Measurements from ENCODE around the gene SMIM22.

Gene SMIM22, protein sequence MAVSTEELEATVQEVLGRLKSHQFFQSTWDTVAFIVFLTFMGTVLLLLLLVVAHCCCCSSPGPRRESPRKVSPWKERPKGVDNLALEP

DNA sequence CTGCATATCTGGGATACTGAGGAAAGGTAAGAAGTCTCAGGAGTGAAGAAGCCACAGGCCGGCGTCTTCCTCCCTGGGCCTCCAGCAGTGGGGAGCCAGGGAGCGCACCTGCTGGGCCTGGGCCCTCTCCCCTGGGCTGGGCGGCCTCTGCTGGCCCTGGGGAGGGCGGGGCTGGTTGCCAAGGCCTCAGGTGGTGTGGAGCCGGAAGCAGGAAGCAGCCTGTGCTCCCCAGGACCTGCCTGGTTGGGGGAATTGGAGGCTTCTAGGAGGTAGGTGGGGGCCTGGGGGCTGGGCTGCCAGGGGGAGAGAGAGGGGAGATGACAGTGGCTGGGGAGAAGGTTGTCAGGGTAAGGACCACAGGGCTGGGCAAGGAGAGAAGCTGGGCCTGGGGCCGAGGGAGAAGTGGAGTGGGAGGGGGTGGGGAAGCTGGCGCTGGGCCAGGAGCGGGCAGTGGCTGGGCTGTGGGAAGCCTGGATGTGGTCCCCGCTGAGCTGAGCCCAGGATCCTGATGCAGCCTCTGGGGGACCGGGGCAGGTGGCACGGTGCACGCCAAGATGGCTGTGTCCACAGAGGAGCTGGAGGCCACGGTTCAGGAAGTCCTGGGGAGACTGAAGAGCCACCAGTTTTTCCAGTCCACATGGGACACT lies at the start of gene SMIM22:
Gene SMIM22, plus strand, starts transcription at position 189 of the 647 bp plus-strand sequence. Its CDS starts 366 bp downstream, at position 555.
- peaks cover 54% of the 10 kb centered on the region for H3K36me3 Mint-ChIP-seq (ENCODE audit: low read depth)
- H3K27me3 Mint-ChIP-seq, result no peaks in the 10 kb centered on the region
- H3K9me3 Mint-ChIP-seq, result no peaks in the 10 kb centered on the region

DNA sequence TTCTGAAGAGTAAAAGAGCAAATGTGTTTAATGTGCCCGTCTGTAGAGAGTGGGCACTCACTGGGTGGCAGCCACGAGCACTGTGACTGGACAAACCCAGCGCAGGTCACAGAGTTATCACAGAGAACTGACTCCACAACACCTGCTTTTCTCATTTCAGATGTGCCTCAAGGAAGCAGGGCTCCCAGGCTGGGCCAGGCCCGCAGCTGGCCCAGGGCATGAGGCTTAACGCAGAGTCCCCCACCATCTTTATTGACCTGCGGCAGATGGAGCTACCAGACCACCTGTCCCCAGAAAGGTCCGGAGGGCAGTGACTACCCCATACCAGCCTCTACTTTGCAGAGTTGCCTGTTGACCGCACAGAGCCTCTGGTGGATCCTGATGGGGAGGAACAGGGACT lies 49.0 kb upstream of the SMIM22 start:
- Mint-ChIP-seq H3K4me1 (ENCODE audit: low read depth) (peaks cover 13% of the 10 kb centered on the region), H3K4me3 (no peak overlapping the region), H3K36me3 (ENCODE audit: low read depth) (peaks cover 35% of the 10 kb centered on the region), H3K27ac (no peak overlapping the region), H3K9me3 (no peaks in the 10 kb centered on the region), H3K27me3 (peaks cover 28% of the 10 kb centered on the region)
- intact Hi-C loops (cut with micrococcal nuclease), result no loop called here

More for the DNA sequence above, at the start of gene SMIM22:
- Mint-ChIP-seq H3K27ac (no peak within 1 kb of the TSS), H3K4me1 (ENCODE audit: low read depth) (peaks cover 18% of the 10 kb centered on the region), H3K4me3 (no peak within 1 kb of the TSS)
- intact Hi-C loops (cut with micrococcal nuclease), result no loop called here

DNA sequence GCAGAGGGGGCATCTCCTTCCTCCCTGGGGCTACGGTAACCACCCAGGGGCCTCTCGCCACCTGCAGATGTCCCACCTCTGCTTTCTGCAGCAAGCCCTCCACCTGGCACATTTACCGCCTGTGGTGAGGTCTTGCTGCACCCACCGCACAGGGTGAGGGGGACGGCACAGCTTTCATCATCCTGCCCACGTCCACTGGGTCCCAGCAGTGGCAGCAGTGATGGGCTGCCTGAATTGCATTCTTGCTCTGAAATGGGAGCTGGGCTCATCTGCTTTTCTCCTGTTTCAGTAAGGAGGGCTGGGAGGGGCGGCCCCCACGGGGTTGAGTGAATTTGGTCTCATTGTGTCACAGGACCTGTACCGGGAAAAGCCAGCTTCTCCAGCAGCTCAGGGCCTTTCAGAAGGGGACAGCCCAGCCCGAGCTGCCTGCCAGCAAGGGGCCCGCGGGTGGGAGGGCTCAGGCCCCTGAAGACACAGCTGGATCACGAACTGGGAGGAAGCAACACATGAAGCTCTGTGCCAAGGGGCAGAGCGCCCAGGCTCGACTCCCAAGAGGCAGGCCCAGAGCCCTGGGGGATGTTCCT lies 48.1 kb upstream of the SMIM22 start:
- Mint-ChIP-seq H3K4me1 (ENCODE audit: low read depth) (peaks cover 13% of the 10 kb centered on the region), H3K27me3 (peaks cover 27% of the 10 kb centered on the region), H3K9me3 (no peaks in the 10 kb centered on the region), H3K36me3 (ENCODE audit: low read depth) (peaks cover 44% of the 10 kb centered on the region), H3K27ac (no peak overlapping the region), H3K4me3 (no peak overlapping the region)
- intact Hi-C loops (cut with micrococcal nuclease), result no loop called here

DNA sequence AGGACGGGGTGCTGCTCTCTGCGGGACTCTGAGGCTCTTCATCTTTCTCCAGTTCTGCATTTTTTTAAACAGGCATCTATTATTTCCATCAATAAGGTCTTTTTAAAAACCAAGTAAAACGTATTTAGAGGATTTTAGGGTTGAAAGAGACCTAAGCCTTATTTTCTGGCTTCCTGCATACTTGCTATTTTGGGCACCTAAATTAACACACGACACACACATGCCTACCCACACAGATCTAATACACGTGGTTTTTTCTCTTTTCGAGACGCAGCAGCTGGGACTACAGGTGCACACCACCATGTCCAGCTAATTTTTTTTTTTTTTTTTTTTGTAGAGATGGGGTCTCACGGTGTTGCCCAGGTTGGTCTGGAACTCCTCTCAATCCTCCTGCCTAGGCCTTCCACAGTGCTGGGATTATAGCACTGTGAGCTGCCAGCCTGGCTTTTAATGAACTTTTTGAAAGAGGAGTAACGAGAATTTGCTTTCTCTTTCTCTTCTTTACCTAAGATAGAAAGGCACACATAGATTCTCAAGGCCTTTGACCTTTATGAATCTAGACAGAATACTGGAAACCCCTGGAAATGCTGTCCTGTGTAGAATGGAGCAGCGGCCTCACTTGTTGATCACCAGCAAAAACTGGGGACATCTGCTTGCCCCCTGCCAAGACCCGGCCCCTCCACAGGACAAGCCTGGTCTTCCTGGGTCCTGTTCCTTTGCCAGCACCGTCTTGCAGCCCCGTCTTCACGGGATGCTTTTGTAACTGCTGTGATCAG lies 47.1 kb upstream of the SMIM22 start:
- H3K27ac Mint-ChIP-seq, result no peak overlapping the region
- H3K4me3 Mint-ChIP-seq, result no peak overlapping the region
- H3K36me3 Mint-ChIP-seq (ENCODE audit: low read depth), result peaks cover 54% of the 10 kb centered on the region
- peaks cover 18% of the 10 kb centered on the region for H3K27me3 Mint-ChIP-seq
- H3K4me1 Mint-ChIP-seq (ENCODE audit: low read depth), result peaks cover 7% of the 10 kb centered on the region
- intact Hi-C loops (cut with micrococcal nuclease), result no loop called here
- no peaks in the 10 kb centered on the region for H3K9me3 Mint-ChIP-seq

DNA sequence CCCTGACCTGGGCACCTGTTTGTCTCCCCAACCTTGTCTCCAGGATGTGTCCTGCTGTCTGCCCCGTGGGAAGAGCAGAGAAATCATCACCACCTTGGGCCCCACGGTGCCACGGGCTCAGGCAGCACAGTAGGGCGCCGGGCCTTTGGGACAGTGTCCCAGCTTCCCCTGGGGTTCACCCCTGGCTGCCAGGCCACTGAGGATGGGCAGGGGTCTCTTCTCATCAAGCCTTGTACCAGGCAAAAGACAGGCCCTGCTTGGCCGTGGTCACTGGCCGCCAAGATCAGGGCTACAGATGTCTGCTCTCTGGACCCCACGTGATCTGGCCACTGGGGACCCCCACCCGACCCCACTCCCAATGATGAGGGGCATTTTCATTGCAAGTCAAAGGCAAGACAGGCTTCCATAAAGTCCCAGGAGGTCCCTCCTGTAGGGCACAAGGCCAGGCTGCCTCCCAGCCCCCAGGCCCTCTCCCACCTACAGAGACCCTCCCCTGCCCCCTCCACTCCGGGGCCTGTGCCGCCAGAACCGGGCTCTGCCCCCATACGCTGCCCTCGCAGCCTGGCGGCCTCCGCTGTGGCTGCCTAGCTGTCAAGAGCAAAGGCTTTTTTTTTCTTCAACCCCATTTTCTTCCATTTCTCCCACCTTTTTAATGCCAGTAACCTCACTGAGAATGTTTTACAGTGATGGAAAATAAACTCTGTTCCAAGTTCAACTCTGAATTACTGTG lies 46.3 kb upstream of the SMIM22 start:
- no peaks in the 10 kb centered on the region for H3K4me1 Mint-ChIP-seq (ENCODE audit: low read depth)
- intact Hi-C loops (cut with micrococcal nuclease), result no loop called here
- no peak overlapping the region for H3K27ac Mint-ChIP-seq
- peaks cover 62% of the 10 kb centered on the region for H3K36me3 Mint-ChIP-seq (ENCODE audit: low read depth)
- no peaks in the 10 kb centered on the region for H3K9me3 Mint-ChIP-seq
- no peak overlapping the region for H3K4me3 Mint-ChIP-seq
- H3K27me3 Mint-ChIP-seq, result peaks cover 12% of the 10 kb centered on the region

DNA sequence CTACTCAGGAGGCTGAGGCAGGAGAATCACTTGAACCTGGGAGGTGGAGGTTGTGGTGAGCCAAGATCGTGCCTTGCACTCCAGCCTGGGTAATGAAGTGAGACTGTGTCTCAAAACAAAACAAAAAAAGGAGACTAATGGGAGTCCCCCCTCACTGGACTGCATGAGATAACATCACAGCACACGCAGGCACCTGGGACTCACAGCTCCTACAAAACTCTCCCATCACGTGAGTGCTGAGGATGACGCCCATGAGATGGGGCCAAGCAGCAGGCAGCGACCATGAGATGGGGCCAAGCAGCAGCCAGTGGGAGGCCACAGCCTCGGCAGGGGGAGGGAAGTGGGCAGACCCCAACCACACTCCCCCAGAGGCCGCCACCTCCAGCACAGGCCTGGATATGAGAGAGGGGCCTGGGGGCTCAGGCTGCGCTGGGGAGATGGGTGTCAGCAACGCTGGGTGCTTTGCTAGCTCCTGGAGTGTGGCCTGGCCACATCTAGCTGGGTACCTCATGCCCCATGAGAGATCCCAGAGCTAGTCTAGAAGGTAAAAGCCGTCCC lies 45.4 kb upstream of the SMIM22 start:
- intact Hi-C loops (cut with micrococcal nuclease), result no loop called here
- H3K27me3 Mint-ChIP-seq, result peaks cover 6% of the 10 kb centered on the region
- no peak overlapping the region for H3K4me3 Mint-ChIP-seq
- no peaks in the 10 kb centered on the region for H3K9me3 Mint-ChIP-seq
- no peaks in the 10 kb centered on the region for H3K4me1 Mint-ChIP-seq (ENCODE audit: low read depth)
- no peak overlapping the region for H3K27ac Mint-ChIP-seq
- peaks cover 71% of the 10 kb centered on the region for H3K36me3 Mint-ChIP-seq (ENCODE audit: low read depth)

DNA sequence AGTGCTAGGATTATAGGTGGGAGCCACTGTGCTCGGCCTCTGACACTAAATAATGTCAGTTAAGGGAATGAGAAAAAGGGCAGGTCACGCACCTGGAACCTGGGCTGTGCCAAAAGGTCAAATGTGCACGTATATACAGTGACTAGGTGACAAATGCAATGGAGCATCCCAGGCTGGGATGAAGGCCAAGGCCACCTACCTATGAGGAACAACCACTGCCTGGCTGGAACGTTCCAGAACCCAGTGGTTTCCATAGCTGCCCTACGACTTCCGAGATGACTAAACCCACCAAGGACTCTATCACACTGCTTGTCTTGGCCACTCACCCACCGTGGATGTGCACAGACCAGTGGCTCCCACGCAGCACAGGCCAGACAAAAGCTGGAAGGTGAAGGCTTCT lies 44.3 kb upstream of the SMIM22 start:
- Mint-ChIP-seq H3K9me3 (peaks cover 9% of the 10 kb centered on the region), H3K4me1 (ENCODE audit: low read depth) (no peaks in the 10 kb centered on the region), H3K27ac (no peak overlapping the region), H3K36me3 (ENCODE audit: low read depth) (peaks cover 82% of the 10 kb centered on the region), H3K27me3 (peaks cover 3% of the 10 kb centered on the region), H3K4me3 (no peak overlapping the region)
- intact Hi-C loops (cut with micrococcal nuclease), result no loop called here

DNA sequence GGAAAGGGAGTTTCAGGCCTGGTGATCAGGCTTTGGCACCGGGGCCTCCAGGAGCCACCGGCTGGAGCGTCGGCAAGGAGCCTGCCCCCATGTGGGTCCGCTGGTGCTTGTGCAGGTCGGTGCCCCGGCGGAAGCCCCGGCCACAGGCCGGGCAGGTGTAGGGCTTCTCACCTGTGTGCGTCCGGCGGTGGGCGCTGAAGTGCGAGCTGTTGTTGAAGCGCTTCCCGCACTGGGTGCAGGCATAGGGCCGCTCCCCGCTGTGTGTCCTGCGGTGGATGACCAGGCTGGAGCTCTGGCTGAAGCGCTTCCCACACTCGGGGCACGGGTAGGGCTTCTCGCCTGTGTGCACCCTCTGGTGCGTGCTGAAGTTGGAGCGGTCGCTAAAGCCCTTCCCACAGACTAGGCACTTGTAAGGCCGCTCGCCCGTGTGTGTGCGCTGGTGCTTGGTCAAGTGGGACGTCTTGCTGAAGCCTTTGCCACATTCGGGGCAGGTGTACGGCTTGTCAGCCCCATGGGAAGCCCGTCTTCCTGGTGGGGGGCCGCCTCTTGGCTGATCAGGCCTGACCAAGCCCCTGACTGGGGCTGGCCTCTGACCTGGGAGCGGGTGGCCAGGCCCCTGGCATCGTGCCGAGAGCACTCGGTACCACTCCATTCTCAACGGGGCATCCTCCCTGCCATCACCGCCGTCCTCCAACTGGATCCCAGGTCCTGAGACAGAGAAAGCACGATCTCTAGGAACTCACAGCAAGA lies 42.6 kb upstream of the SMIM22 start:
- Mint-ChIP-seq H3K27ac (no peak overlapping the region), H3K36me3 (ENCODE audit: low read depth) (peaks cover 99% of the 10 kb centered on the region)

DNA sequence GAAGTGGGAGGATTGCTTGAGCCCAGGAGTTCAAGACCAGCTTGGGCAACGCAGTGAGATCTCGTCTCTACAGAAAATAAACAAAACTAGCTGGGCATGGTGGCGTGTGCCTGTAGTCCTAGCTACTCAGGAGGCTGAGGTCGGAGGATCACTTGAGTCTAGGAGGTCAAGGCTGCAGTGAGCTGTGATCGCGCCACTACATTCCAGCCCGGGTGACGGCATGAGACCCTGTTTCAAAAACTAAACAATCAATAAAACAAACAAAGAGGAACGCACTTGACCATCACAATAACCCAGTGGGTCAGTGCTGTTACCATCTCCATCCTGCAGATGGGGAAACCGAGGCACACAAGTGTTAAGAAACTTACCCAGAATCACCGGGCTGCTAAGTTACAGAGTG lies 41.9 kb upstream of the SMIM22 start:
- H3K4me3 Mint-ChIP-seq, result no peak overlapping the region
- intact Hi-C loops (cut with micrococcal nuclease), result no loop called here

More for the DNA sequence above, 42.6 kb upstream of the SMIM22 start:
- H3K9me3 Mint-ChIP-seq, result peaks cover 11% of the 10 kb centered on the region
- H3K4me1 Mint-ChIP-seq (ENCODE audit: low read depth), result no peaks in the 10 kb centered on the region
- no peaks in the 10 kb centered on the region for H3K27me3 Mint-ChIP-seq
- intact Hi-C loops (cut with micrococcal nuclease), result no loop called here
- no peak overlapping the region for H3K4me3 Mint-ChIP-seq

DNA sequence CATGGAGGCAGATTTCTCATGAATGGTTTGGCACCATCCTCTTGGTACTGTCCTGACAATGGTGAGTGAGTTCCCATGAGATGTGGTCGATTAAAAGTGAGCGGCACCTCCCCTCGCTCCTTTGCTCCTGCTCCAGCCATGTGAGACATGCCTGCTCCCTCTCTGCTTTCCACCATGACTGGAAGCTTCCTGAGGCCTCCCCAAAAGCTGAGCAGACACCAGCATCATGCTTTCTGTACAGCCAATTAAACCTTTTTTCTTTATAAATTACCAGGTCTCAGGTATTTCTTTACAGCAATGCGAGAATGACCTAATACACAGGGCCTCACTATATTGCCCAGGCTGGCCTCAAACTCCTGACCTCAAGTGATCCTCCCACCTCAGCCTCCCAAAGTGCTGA lies 40.3 kb upstream of the SMIM22 start:
- H3K27ac Mint-ChIP-seq, result no peak overlapping the region
- no peak overlapping the region for H3K4me3 Mint-ChIP-seq
- peaks cover 100% of the 10 kb centered on the region for H3K36me3 Mint-ChIP-seq (ENCODE audit: low read depth)
- peaks cover 11% of the 10 kb centered on the region for H3K9me3 Mint-ChIP-seq
- no peaks in the 10 kb centered on the region for H3K27me3 Mint-ChIP-seq
- intact Hi-C loops (cut with micrococcal nuclease), result no loop called here
- no peaks in the 10 kb centered on the region for H3K4me1 Mint-ChIP-seq (ENCODE audit: low read depth)

More for the DNA sequence above, 41.9 kb upstream of the SMIM22 start:
- peaks cover 11% of the 10 kb centered on the region for H3K9me3 Mint-ChIP-seq
- no peak overlapping the region for H3K27ac Mint-ChIP-seq
- H3K27me3 Mint-ChIP-seq, result no peaks in the 10 kb centered on the region
- no peaks in the 10 kb centered on the region for H3K4me1 Mint-ChIP-seq (ENCODE audit: low read depth)
- peaks cover 100% of the 10 kb centered on the region for H3K36me3 Mint-ChIP-seq (ENCODE audit: low read depth)

DNA sequence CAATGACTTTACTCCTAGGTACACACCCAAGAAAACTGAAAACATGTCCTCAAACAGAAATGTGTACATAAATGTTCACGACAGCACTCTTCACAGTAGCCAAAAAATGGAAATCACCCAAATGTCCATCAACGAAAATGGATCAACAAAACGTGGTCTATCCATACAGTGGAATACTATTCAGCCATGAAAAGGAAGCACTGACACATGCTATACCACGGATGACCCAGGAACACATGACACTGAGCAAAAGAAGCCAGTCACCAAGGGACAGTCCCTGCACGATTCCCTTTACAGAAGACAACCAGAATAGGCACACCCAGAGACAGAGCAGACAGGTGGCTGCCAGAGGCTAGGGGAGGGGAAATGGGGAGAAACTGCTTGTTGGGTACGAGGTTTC lies 39.5 kb upstream of the SMIM22 start:
- H3K4me1 Mint-ChIP-seq (ENCODE audit: low read depth), result no peaks in the 10 kb centered on the region
- no peak overlapping the region for H3K4me3 Mint-ChIP-seq
- H3K27me3 Mint-ChIP-seq, result no peaks in the 10 kb centered on the region
- intact Hi-C loops (cut with micrococcal nuclease), result no loop called here
- H3K36me3 Mint-ChIP-seq (ENCODE audit: low read depth), result peaks cover 100% of the 10 kb centered on the region
- H3K9me3 Mint-ChIP-seq, result peaks cover 11% of the 10 kb centered on the region
- H3K27ac Mint-ChIP-seq, result no peak overlapping the region

DNA sequence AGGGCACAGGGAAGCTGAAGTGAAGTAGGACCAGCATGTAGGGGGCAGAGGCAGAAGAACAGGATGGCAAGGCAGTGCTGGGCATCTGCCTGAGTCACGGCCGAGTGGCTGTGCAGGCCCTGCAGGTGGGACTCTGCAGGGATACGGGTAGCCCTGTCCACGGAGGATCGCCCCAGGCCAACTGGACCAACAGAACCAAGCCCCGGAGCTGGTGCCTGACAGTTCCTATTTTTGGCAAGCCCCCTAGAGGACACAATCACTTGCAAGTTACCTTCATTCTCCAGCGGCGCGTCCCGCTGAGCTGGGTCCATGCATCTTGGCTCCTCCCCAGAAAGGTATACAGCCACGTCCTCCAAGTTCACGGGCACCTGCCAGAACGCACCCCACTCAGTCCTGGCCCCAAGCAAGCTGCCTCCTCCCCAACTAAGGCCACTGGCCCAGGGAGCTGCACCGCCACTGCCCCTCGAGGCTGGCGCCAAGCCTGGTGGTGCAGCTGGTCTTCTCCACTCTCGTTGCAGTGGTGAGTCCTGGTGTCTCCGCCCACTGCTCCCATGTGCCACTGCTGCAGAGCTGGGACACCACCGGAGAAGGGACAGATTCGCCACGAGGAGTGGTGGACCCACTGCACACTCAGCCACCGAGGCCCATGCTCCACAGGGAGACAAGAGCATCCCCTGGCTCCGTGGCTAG lies 34.8 kb upstream of the SMIM22 start:
- no peaks in the 10 kb centered on the region for H3K27me3 Mint-ChIP-seq
- H3K36me3 Mint-ChIP-seq (ENCODE audit: low read depth), result peaks cover 99% of the 10 kb centered on the region
- no peak overlapping the region for H3K27ac Mint-ChIP-seq
- peaks cover 21% of the 10 kb centered on the region for H3K4me1 Mint-ChIP-seq (ENCODE audit: low read depth)
- H3K4me3 Mint-ChIP-seq, result no peak overlapping the region
- intact Hi-C loops (cut with micrococcal nuclease), result no loop called here
- H3K9me3 Mint-ChIP-seq, result peaks cover 7% of the 10 kb centered on the region

Measured in dendritic cell treated with granulocyte-macrophage colony-stimulating factor and Interleukin-4, amounts not matched to agents 40 ng/mL and 50 ng/mL, for 4 days (primary cell).